ENCODE data around the gene MAPRE2. TPM values are rescaled to one million over a fixed set of nuclear protein-coding genes. Genes with fewer than 3 reads are reported as not detected.

Gene MAPRE2
- total and polyA plus RNA-seq, 12 donors: 30.2 to 144 (median 87.6) TPM

DNA sequence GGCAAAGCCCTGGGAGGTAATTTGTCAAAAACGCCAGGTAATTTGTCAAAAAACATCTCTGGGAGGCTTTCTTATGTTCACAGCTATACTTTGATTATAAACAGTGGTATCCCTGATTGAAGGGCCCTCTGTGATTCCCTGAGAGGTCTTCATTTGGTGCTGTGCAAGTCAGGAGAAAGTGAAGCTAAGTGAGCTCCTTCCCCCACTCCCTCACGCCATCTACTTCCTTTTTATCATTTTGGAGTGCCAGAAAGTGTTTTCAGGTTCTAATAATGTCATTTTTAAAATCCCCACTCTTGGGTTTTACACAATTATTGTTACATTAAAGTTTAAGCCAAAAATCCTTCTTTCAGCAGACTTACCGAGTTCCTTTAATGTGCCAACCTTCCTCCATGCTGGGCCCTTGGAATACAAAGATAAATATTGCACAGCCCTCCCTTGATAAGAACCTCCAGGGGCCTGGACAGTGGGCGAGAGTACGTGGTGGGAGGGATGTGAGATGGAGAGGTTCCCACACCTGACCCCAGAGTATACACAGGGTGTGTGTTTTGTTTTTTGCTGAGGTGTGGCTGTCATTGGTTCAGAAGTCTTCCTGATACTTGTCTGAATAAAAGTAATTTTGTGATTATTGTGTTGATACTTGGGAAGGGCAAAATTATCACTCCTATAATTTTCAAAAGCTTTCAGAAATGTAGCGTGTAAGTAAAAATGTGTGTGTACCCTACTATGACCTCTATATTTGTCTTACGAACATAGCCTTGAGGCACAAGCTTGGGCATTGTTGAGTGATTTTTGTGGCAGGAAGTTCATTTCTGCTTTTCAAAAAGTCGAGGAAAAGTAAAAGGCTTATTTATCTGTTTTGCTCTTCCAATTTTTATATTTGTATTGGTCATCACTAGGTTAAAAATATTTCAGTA lies 8.2 kb downstream of the MAPRE2 start:
- 43 to 48% (median 45%) methylated on average over 8 of the region's 8 CpGs for WGBS, 4 donors
- H3K27ac ChIP-seq: peak overlapping the region in 4 of 5 donors; percentile 34 to 74 (median 67)
- peaks cover 43 to 69% of the 10 kb centered on the region in 2 donors for H3K4me1 ChIP-seq (replicated peaks in 1 of 2)
- TF ChIP-seq, protein P1, sequence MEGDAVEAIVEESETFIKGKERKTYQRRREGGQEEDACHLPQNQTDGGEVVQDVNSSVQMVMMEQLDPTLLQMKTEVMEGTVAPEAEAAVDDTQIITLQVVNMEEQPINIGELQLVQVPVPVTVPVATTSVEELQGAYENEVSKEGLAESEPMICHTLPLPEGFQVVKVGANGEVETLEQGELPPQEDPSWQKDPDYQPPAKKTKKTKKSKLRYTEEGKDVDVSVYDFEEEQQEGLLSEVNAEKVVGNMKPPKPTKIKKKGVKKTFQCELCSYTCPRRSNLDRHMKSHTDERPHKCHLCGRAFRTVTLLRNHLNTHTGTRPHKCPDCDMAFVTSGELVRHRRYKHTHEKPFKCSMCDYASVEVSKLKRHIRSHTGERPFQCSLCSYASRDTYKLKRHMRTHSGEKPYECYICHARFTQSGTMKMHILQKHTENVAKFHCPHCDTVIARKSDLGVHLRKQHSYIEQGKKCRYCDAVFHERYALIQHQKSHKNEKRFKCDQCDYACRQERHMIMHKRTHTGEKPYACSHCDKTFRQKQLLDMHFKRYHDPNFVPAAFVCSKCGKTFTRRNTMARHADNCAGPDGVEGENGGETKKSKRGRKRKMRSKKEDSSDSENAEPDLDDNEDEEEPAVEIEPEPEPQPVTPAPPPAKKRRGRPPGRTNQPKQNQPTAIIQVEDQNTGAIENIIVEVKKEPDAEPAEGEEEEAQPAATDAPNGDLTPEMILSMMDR (IDR thresholded peaks at IDR 0.05): no peak
- no peak for TF ChIP-seq POLR2A (IDR thresholded peaks at IDR 0.05)
- H3K27me3 ChIP-seq: no peaks in the 10 kb centered on the region
- no peaks in the 10 kb centered on the region for H3K9me3 ChIP-seq (replicated peaks in 1 of 3)
- peak overlapping the region in 1 of 4 donors; percentile 8 for H3K4me3 ChIP-seq
- no peak for DNase-seq
- H3K36me3 ChIP-seq (replicated peaks in 1 of 2): no peaks in the 10 kb centered on the region
- intact Hi-C loops (cut with DNase I): no loop called here

DNA sequence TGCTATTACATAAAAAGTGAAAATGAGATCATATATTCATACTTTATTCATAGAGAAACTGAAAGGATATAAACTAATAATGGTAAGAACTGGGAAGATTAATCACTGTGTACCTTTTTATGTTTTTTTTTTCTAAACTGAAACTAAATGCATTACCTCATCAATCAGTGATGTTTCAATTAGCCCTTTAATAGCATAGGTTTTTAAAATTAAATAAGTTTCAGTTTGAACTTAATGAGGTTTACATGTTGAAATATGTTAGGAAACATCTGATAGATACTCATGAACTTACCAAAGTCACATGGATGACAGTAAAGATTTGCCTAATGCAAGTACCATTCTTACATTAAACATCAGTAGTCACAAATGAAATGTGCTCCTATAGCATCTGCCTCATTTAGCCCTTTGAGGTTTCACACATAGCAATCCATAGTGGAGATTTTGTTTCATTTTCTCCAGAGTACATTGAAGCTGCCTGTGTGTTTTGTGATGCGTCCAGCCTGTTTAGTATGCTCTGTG lies 8.9 kb downstream of the MAPRE2 start:
- Histone ChIP-seq H3K4me1 (replicated peaks in 1 of 2) (peaks cover 41 to 66% of the 10 kb centered on the region in 2 donors), H3K4me3 (peak overlapping the region in 1 of 4 donors; percentile 8), H3K27me3 (no peaks in the 10 kb centered on the region), H3K36me3 (replicated peaks in 1 of 2) (no peaks in the 10 kb centered on the region), H3K27ac (peak overlapping the region in 4 of 5 donors; percentile 20 to 74 (median 67)), H3K9me3 (replicated peaks in 1 of 3) (no peaks in the 10 kb centered on the region)
- TF ChIP-seq, protein P1 (IDR thresholded peaks at IDR 0.05): no peak
- TF ChIP-seq POLR2A (IDR thresholded peaks at IDR 0.05): no peak
- DNase-seq: no peak
- WGBS, 4 donors: 55 to 60% (median 57%) methylated on average over 1 of the region's 1 CpG
- intact Hi-C loops (cut with DNase I): no loop called here

DNA sequence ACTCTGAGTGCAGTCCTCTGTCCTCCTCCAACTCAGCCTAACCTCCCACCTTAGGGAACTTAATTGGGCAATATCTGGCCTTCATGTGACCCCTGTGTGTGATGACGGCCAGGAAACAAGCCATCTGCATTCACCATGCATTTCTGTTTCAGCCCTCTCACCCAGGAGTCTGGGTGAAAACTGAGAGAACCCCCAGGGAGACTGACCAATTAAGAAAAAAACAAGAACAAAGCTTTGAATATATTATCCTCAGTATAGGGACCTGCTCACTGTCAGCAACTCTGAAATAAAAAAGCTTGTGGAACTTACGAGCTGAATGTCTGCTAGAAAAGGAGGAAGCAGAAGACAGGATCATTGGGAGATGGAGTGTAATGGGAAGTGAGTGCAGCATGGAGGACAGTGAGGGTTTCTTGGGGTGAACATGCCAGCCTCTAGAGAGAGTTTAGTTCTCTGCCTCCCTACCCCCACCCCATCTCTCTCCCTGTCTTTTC lies 9.5 kb downstream of the MAPRE2 start:
- H3K27ac ChIP-seq: peak overlapping the region in 4 of 5 donors; percentile 20 to 74 (median 67)
- no peaks in the 10 kb centered on the region for H3K9me3 ChIP-seq (replicated peaks in 1 of 3)
- no peak overlapping the region for H3K4me3 ChIP-seq
- intact Hi-C loops (cut with DNase I): no loop called here
- peak in 2 of 7 donors; percentile 34 to 37 for DNase-seq
- no peaks in the 10 kb centered on the region for H3K27me3 ChIP-seq
- H3K36me3 ChIP-seq (replicated peaks in 1 of 2): no peaks in the 10 kb centered on the region
- TF ChIP-seq POLR2A (IDR thresholded peaks at IDR 0.05): no peak
- TF ChIP-seq, protein P1 (IDR thresholded peaks at IDR 0.05): no peak
- peaks cover 38 to 59% of the 10 kb centered on the region in 2 donors for H3K4me1 ChIP-seq (replicated peaks in 1 of 2)
- WGBS, 4 donors: 10 to 21% (median 19%) methylated on average over 2 of the region's 2 CpGs

DNA sequence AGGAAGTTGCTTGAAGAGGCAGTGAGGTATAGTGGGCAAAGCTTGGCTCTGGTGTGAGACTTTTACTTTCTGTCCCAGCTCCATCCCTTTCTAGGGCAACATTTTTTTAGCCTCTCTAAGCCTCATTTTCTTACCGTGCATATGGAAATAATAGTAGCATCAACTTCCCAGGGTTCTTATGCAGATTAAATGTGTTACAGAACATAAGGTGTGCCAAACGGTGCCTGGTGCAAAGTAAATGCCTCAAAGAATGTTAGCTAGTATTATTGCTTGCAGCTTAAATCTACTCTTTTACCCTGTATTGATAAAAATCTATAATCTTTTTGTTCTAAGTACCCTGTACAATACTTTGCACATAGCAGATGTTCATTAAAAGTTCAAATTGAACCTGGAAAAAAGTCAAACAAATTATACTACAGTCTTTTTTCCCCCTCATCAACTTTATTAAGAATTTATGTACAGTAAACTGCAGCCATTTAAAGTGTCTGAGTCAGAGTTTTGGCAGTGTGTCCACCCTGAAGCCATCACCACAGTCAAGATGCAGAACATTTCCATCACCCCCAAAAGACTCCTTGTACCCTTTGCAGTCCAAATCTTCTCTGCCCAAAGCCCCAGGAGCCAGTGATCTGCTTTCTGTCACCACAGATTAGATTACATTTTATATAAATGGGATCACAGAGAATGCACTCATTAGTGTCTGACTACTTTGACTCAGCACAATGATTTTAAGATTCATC lies 10.6 kb downstream of the MAPRE2 start:
- intact Hi-C loops (cut with DNase I): no loop called here
- Histone ChIP-seq H3K27ac (peak overlapping the region in 3 of 5 donors; percentile 64 to 74 (median 70)), H3K9me3 (replicated peaks in 1 of 3) (no peaks in the 10 kb centered on the region), H3K36me3 (replicated peaks in 1 of 2) (no peaks in the 10 kb centered on the region), H3K27me3 (no peaks in the 10 kb centered on the region), H3K4me1 (replicated peaks in 1 of 2) (peaks cover 27 to 49% of the 10 kb centered on the region in 2 donors), H3K4me3 (no peak overlapping the region)
- 60 to 81% (median 71%) methylated on average over 2 of the region's 2 CpGs for WGBS, 4 donors
- TF ChIP-seq POLR2A (IDR thresholded peaks at IDR 0.05): no peak
- TF ChIP-seq, protein P1 (IDR thresholded peaks at IDR 0.05): no peak
- no peak for DNase-seq

All from adrenal gland (tissue), 12 donors.